ENCODE results near the gene TMEM141.
"Not testable (repeated sequence)": the region's sequence is repeated elsewhere in the genome, so short reads cannot be mapped to it uniquely, and the experiment has no call there.

Gene TMEM141

GRCh38 chr9:136785565-136786355, 5.4 kb upstream of the TMEM141 start:
- H3K36me3 ChIP-seq (replicated peaks in 1 of 2; ENCODE audit: control insufficient read depth in 2 of 2, insufficient read depth in 2 of 2, low read length in 2 of 2); H4K8ac ChIP-seq (ENCODE audit: low read depth, low read length); H3K14ac ChIP-seq (ENCODE audit: low read length); DNase-seq (ENCODE audit: low spot score); H3K4me3 ChIP-seq (ENCODE audit: low read length in 2 of 2); H3K9ac ChIP-seq (ENCODE audit: low read depth, low read length, poor library complexity); H2BK12ac ChIP-seq (ENCODE audit: low read length); H2BK120ac ChIP-seq (ENCODE audit: low read depth, low read length); H2BK5ac ChIP-seq (ENCODE audit: low read length); H3K79me1 ChIP-seq (ENCODE audit: low read depth, low read length); H3K4me2 ChIP-seq (ENCODE audit: insufficient read depth, low read length, poor library complexity, severe bottlenecking); H3K23ac ChIP-seq (ENCODE audit: low read depth, low read length, poor library complexity); H2AFZ ChIP-seq (ENCODE audit: low read length); H3K4ac ChIP-seq (ENCODE audit: low read length); H3K9me3 ChIP-seq (replicated peaks in 1 of 2; ENCODE audit: control insufficient read depth in 2 of 2, insufficient read depth in 1 of 2, low read depth in 1 of 2, low read length in 2 of 2); H3K18ac ChIP-seq (ENCODE audit: low read length); H3K27ac ChIP-seq (replicated peaks; ENCODE audit: low read length); H2BK15ac ChIP-seq (ENCODE audit: low read length); H4K91ac ChIP-seq (ENCODE audit: low read depth, low read length, poor library complexity); H2AK5ac ChIP-seq (ENCODE audit: low read depth, low read length): not testable (repeated sequence)
- no CpG with 5 or more reads among the region's 23 CpGs for WGBS, 2 donors (ENCODE audit: extremely low coverage in 2 of 2, insufficient read length in 2 of 2, insufficient replicate concordance in 1 of 2)
- peaks cover 0 to 22% (median 0%) of the 10 kb centered on the region in 3 experiments for H3K27me3 ChIP-seq (ENCODE audit: control insufficient read depth in 3 of 3, insufficient read depth in 3 of 3, low read depth in 1 of 3, low read length in 3 of 3)
- peaks cover 9 to 19% of the 10 kb centered on the region in 2 donors for H3K4me1 ChIP-seq (ENCODE audit: control insufficient read depth in 2 of 2, insufficient read depth in 1 of 2, low read depth in 1 of 2, low read length in 2 of 2)

GRCh38 chr9:136786451-136786850, 4.7 kb upstream of the TMEM141 start:
- WGBS, 2 donors (ENCODE audit: extremely low coverage in 2 of 2, insufficient read length in 2 of 2, insufficient replicate concordance in 1 of 2) = no CpG with 5 or more reads among the region's 10 CpGs
- H3K27me3 ChIP-seq (ENCODE audit: control insufficient read depth in 3 of 3, insufficient read depth in 3 of 3, low read depth in 1 of 3, low read length in 3 of 3) = peaks cover 0 to 18% (median 0%) of the 10 kb centered on the region in 3 experiments

GRCh38 chr9:136786983-136787382, 4.2 kb upstream of the TMEM141 start:
- H3K9me3 ChIP-seq (replicated peaks in 1 of 2; ENCODE audit: control insufficient read depth in 2 of 2, insufficient read depth in 1 of 2, low read depth in 1 of 2, low read length in 2 of 2); H2BK5ac ChIP-seq (ENCODE audit: low read length); H3K4me3 ChIP-seq (ENCODE audit: low read length in 2 of 2); H3K9ac ChIP-seq (ENCODE audit: low read depth, low read length, poor library complexity); H3K27ac ChIP-seq (replicated peaks; ENCODE audit: low read length); H3K18ac ChIP-seq (ENCODE audit: low read length); H2BK120ac ChIP-seq (ENCODE audit: low read depth, low read length); H2BK15ac ChIP-seq (ENCODE audit: low read length); H3K79me1 ChIP-seq (ENCODE audit: low read depth, low read length); H3K14ac ChIP-seq (ENCODE audit: low read length); H3K36me3 ChIP-seq (replicated peaks in 1 of 2; ENCODE audit: control insufficient read depth in 2 of 2, insufficient read depth in 2 of 2, low read length in 2 of 2); H3K4ac ChIP-seq (ENCODE audit: low read length); H2AFZ ChIP-seq (ENCODE audit: low read length); H2BK12ac ChIP-seq (ENCODE audit: low read length); H4K8ac ChIP-seq (ENCODE audit: low read depth, low read length); H4K91ac ChIP-seq (ENCODE audit: low read depth, low read length, poor library complexity); H3K4me2 ChIP-seq (ENCODE audit: insufficient read depth, low read length, poor library complexity, severe bottlenecking); H2AK5ac ChIP-seq (ENCODE audit: low read depth, low read length); DNase-seq (ENCODE audit: low spot score); H3K23ac ChIP-seq (ENCODE audit: low read depth, low read length, poor library complexity): not testable (repeated sequence)
- Histone ChIP-seq H3K27me3 (ENCODE audit: control insufficient read depth in 3 of 3, insufficient read depth in 3 of 3, low read depth in 1 of 3, low read length in 3 of 3) (peaks cover 0 to 14% (median 0%) of the 10 kb centered on the region in 3 experiments), H3K4me1 (ENCODE audit: control insufficient read depth in 2 of 2, insufficient read depth in 1 of 2, low read depth in 1 of 2, low read length in 2 of 2) (peaks cover 9 to 23% of the 10 kb centered on the region in 2 donors)
- WGBS, 2 donors (ENCODE audit: extremely low coverage in 2 of 2, insufficient read length in 2 of 2, insufficient replicate concordance in 1 of 2) = no CpG with 5 or more reads among the region's 4 CpGs

More at GRCh38 chr9:136786451-136786850, 4.7 kb upstream of the TMEM141 start:
- no peak overlapping the region for H3K4me2 ChIP-seq (ENCODE audit: insufficient read depth, low read length, poor library complexity, severe bottlenecking)
- H4K91ac ChIP-seq (ENCODE audit: low read depth, low read length, poor library complexity) = no peak overlapping the region
- H3K4me1 ChIP-seq (ENCODE audit: control insufficient read depth in 2 of 2, insufficient read depth in 1 of 2, low read depth in 1 of 2, low read length in 2 of 2) = peaks cover 9 to 20% of the 10 kb centered on the region in 2 donors
- no peak overlapping the region for H2BK12ac ChIP-seq (ENCODE audit: low read length)
- H3K23ac ChIP-seq (ENCODE audit: low read depth, low read length, poor library complexity) = no peak overlapping the region
- H3K4ac ChIP-seq (ENCODE audit: low read length) = no peak overlapping the region
- no peak for DNase-seq (ENCODE audit: low spot score)
- no peak overlapping the region for H2AK5ac ChIP-seq (ENCODE audit: low read depth, low read length)
- H3K4me3 ChIP-seq (ENCODE audit: low read length in 2 of 2) = no peak overlapping the region
- no peak overlapping the region for H2BK5ac ChIP-seq (ENCODE audit: low read length)
- H3K9me3 ChIP-seq (replicated peaks in 1 of 2; ENCODE audit: control insufficient read depth in 2 of 2, insufficient read depth in 1 of 2, low read depth in 1 of 2, low read length in 2 of 2) = no peaks in the 10 kb centered on the region
- no peak overlapping the region for H3K18ac ChIP-seq (ENCODE audit: low read length)
- H3K36me3 ChIP-seq (replicated peaks in 1 of 2; ENCODE audit: control insufficient read depth in 2 of 2, insufficient read depth in 2 of 2, low read length in 2 of 2) = no peaks in the 10 kb centered on the region
- no peak overlapping the region for H3K27ac ChIP-seq (replicated peaks; ENCODE audit: low read length)
- no peak overlapping the region for H2BK15ac ChIP-seq (ENCODE audit: low read length)
- H3K9ac ChIP-seq (ENCODE audit: low read depth, low read length, poor library complexity) = no peak overlapping the region
- H2BK120ac ChIP-seq (ENCODE audit: low read depth, low read length) = no peak overlapping the region
- H2AFZ ChIP-seq (ENCODE audit: low read length) = no peak overlapping the region
- H3K79me1 ChIP-seq (ENCODE audit: low read depth, low read length) = no peaks in the 10 kb centered on the region
- H4K8ac ChIP-seq (ENCODE audit: low read depth, low read length) = no peak overlapping the region
- no peak overlapping the region for H3K14ac ChIP-seq (ENCODE audit: low read length)

GRCh38 chr9:136787690-136788400, 3.3 kb upstream of the TMEM141 start:
- H3K9me3 ChIP-seq (replicated peaks in 1 of 2; ENCODE audit: control insufficient read depth in 2 of 2, insufficient read depth in 1 of 2, low read depth in 1 of 2, low read length in 2 of 2) = no peaks in the 10 kb centered on the region
- no peak overlapping the region for H2BK5ac ChIP-seq (ENCODE audit: low read length)
- H3K9ac ChIP-seq (ENCODE audit: low read depth, low read length, poor library complexity) = no peak overlapping the region
- H3K4me3 ChIP-seq (ENCODE audit: low read length in 2 of 2) = no peak overlapping the region
- H3K18ac ChIP-seq (ENCODE audit: low read length) = no peak overlapping the region
- H3K23ac ChIP-seq (ENCODE audit: low read depth, low read length, poor library complexity) = no peak overlapping the region
- H3K4me1 ChIP-seq (ENCODE audit: control insufficient read depth in 2 of 2, insufficient read depth in 1 of 2, low read depth in 1 of 2, low read length in 2 of 2) = peaks cover 12 to 23% of the 10 kb centered on the region in 2 donors
- H2BK12ac ChIP-seq (ENCODE audit: low read length) = no peak overlapping the region
- H2AFZ ChIP-seq (ENCODE audit: low read length) = peak overlapping the region; percentile 59
- H3K79me1 ChIP-seq (ENCODE audit: low read depth, low read length) = no peaks in the 10 kb centered on the region
- H3K27ac ChIP-seq (replicated peaks; ENCODE audit: low read length) = no peak overlapping the region
- H3K14ac ChIP-seq (ENCODE audit: low read length) = no peak overlapping the region
- H2BK15ac ChIP-seq (ENCODE audit: low read length) = no peak overlapping the region
- peaks cover 0 to 5% (median 0%) of the 10 kb centered on the region in 3 experiments for H3K27me3 ChIP-seq (ENCODE audit: control insufficient read depth in 3 of 3, insufficient read depth in 3 of 3, low read depth in 1 of 3, low read length in 3 of 3)
- H2BK120ac ChIP-seq (ENCODE audit: low read depth, low read length) = no peak overlapping the region
- no peak overlapping the region for H4K91ac ChIP-seq (ENCODE audit: low read depth, low read length, poor library complexity)
- no peak overlapping the region for H3K4me2 ChIP-seq (ENCODE audit: insufficient read depth, low read length, poor library complexity, severe bottlenecking)
- H3K4ac ChIP-seq (ENCODE audit: low read length) = no peak overlapping the region
- no peak overlapping the region for H4K8ac ChIP-seq (ENCODE audit: low read depth, low read length)
- peaks cover 4% of the 10 kb centered on the region in 2 donors for H3K36me3 ChIP-seq (replicated peaks in 1 of 2; ENCODE audit: control insufficient read depth in 2 of 2, insufficient read depth in 2 of 2, low read length in 2 of 2)
- DNase-seq (ENCODE audit: low spot score) = peak; percentile 86
- no peak overlapping the region for H2AK5ac ChIP-seq (ENCODE audit: low read depth, low read length)
- no CpG with 5 or more reads among the region's 21 CpGs for WGBS, 2 donors (ENCODE audit: extremely low coverage in 2 of 2, insufficient read length in 2 of 2, insufficient replicate concordance in 1 of 2)
